Activated T-helper 1 cell treated with anti-CD3 and anti-CD28 coated beads, Interleukin-2, amount 50 U/mL, for 16 hours (primary cell): Measurements from ENCODE around the gene ANKRD24.
"Not testable (repeated sequence)": the region's sequence is repeated elsewhere in the genome, so short reads cannot be mapped to it uniquely, and the experiment has no call there.

ENCODE experiments used
- DNase-seq, 2 donors: peaks; one replicate each; pipeline ENCODE4 v3.0.0-alpha.2; 2020; ENCODE audit warnings: low read depth in 1 of 2, low spot score in 1 of 2

Gene ANKRD24

GRCh38 chr19:4173479-4174212 is 8.8 kb upstream of the ANKRD24 start:
- no peak for DNase-seq

GRCh38 chr19:4174213-4174894 is 8.1 kb upstream of the ANKRD24 start:
- DNase-seq = no peak

GRCh38 chr19:4174895-4175668 is 7.4 kb upstream of the ANKRD24 start:
- DNase-seq = no peak

GRCh38 chr19:4175669-4175931 is 6.9 kb upstream of the ANKRD24 start:
- no peak for DNase-seq

GRCh38 chr19:4177146-4177545 is 5.3 kb upstream of the ANKRD24 start:
- no peak for DNase-seq

- no peak for DNase-seq
Observed at GRCh38 chr19:4178990-4179389, 3.5 kb upstream of the ANKRD24 start.

- DNase-seq = no peak
Observed at GRCh38 chr19:4181053-4181508, 1.4 kb upstream of the ANKRD24 start.

- DNase-seq = no peak
Observed at GRCh38 chr19:4183967-4184717, 1.7 kb downstream of the ANKRD24 start.

- DNase-seq = no peak
Observed at GRCh38 chr19:4184718-4185352, 2.3 kb downstream of the ANKRD24 start.

- no peak for DNase-seq
Observed at GRCh38 chr19:4185413-4186086, 3.1 kb downstream of the ANKRD24 start.

GRCh38 chr19:4186087-4186993 is 3.9 kb downstream of the ANKRD24 start:
- DNase-seq = peak; percentile 58 to 60

- DNase-seq = no peak
Observed at GRCh38 chr19:4187313-4188122, 5.0 kb downstream of the ANKRD24 start.

- DNase-seq = no peak
Observed at GRCh38 chr19:4189641-4190040, 7.2 kb downstream of the ANKRD24 start.

GRCh38 chr19:4192537-4192936 is 10.0 kb downstream of the ANKRD24 start:
- DNase-seq = not testable (repeated sequence)

GRCh38 chr19:4194353-4194752 is 11.9 kb downstream of the ANKRD24 start:
- DNase-seq = no peak

GRCh38 chr19:4196009-4196408 is 13.5 kb downstream of the ANKRD24 start:
- no peak for DNase-seq

GRCh38 chr19:4196587-4197148 is 14.2 kb downstream of the ANKRD24 start:
- no peak for DNase-seq

GRCh38 chr19:4197228-4197624 is 14.7 kb downstream of the ANKRD24 start:
- DNase-seq = no peak
